Measurements from ENCODE around the gene RAP1GAP.

The RAP1GAP gene

GRCh38 chr1:21563971-21564370, 105.2 kb downstream of the RAP1GAP start:
- Histone ChIP-seq H3K9me3 (ENCODE audit: control insufficient read depth, insufficient read depth, low read length) (no peaks in the 10 kb centered on the region), H3K9ac (ENCODE audit: low read depth, low read length) (no peak overlapping the region), H3K4me1 (ENCODE audit: insufficient read depth, low read length) (0 out of 2 replicates have a peak, but pooled peaks cover 3% of the 10 kb centered on the region), H3K36me3 (ENCODE audit: insufficient read depth, low read length) (no peaks in the 10 kb centered on the region; the same call in 1 of the 2 replicates)

- Histone ChIP-seq H3K9ac (ENCODE audit: low read depth, low read length) (no peak overlapping the region), H3K9me3 (ENCODE audit: control insufficient read depth, insufficient read depth, low read length) (no peaks in the 10 kb centered on the region), H3K4me1 (ENCODE audit: insufficient read depth, low read length) (0 out of 2 replicates have a peak, but pooled peaks cover 3% of the 10 kb centered on the region), H3K36me3 (ENCODE audit: insufficient read depth, low read length) (no peaks in the 10 kb centered on the region; the same call in 1 of the 2 replicates)
Measured at GRCh38 chr1:21562896-21563295, 106.3 kb downstream of the RAP1GAP start.

DNA sequence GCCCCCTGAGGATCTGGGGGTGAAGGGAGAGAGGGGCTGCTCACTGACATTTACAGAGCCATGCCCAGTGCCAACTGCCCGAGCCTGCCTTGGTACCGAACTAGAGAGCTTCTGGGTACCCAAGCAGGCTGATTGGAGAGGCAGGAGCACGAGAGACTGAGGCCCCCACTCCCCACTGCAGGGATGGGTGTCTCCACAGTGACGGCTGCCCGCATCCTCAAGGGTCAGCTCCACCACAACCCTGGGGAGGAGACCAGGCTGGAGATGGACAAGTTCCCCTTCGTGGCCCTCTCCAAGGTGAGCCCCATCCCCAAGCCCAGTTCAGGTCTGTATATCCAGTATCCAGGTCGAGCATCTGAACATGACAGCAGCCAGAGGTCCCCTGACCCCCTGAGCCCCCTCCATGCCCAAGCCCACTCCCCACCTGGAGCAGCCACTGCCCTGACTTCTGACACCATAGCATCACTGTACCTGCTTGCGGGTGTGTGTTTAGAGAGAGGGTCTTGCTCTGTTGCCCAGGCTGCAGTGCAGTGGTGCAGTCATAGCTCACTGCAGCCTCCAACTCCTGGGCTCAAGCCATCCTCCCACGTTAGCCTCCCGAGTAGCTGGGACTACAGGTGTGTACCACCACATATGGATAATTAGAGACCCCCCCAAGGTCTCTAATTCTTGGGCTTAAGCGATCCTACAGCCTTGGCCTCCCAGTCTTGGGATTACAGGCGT, 108.1 kb downstream of the RAP1GAP start:
- Histone ChIP-seq H3K36me3 (ENCODE audit: insufficient read depth, low read length) (no peaks in the 10 kb centered on the region; the same call in none of the 2 replicates), H3K9me3 (ENCODE audit: control insufficient read depth, insufficient read depth, low read length) (no peaks in the 10 kb centered on the region), H3K4me1 (ENCODE audit: insufficient read depth, low read length) (no peaks in the 10 kb centered on the region), H3K9ac (ENCODE audit: low read depth, low read length) (no peak overlapping the region)

- H3K4me1 ChIP-seq (ENCODE audit: insufficient read depth, low read length) = no peaks in the 10 kb centered on the region
- H3K36me3 ChIP-seq (ENCODE audit: insufficient read depth, low read length) = no peaks in the 10 kb centered on the region; the same call in none of the 2 replicates
- H3K9me3 ChIP-seq (ENCODE audit: control insufficient read depth, insufficient read depth, low read length) = no peaks in the 10 kb centered on the region
- H3K9ac ChIP-seq (ENCODE audit: low read depth, low read length) = no peak overlapping the region
Measured at GRCh38 chr1:21559788-21560567, 109.2 kb downstream of the RAP1GAP start.

GRCh38 chr1:21553116-21553926, 115.8 kb downstream of the RAP1GAP start:
- Histone ChIP-seq H3K4me1 (ENCODE audit: insufficient read depth, low read length) (peaks cover 23% of the 10 kb centered on the region), H3K36me3 (ENCODE audit: insufficient read depth, low read length) (no peaks in the 10 kb centered on the region; the same call in 1 of the 2 replicates), H3K9me3 (ENCODE audit: control insufficient read depth, insufficient read depth, low read length) (no peaks in the 10 kb centered on the region), H3K9ac (ENCODE audit: low read depth, low read length) (no peak overlapping the region)

GRCh38 chr1:21552715-21553114, 116.4 kb downstream of the RAP1GAP start:
- no peaks in the 10 kb centered on the region for H3K9me3 ChIP-seq (ENCODE audit: control insufficient read depth, insufficient read depth, low read length)
- H3K4me1 ChIP-seq (ENCODE audit: insufficient read depth, low read length) = peaks cover 23% of the 10 kb centered on the region
- no peaks in the 10 kb centered on the region; the same call in 1 of the 2 replicates for H3K36me3 ChIP-seq (ENCODE audit: insufficient read depth, low read length)
- no peak overlapping the region for H3K9ac ChIP-seq (ENCODE audit: low read depth, low read length)

DNA sequence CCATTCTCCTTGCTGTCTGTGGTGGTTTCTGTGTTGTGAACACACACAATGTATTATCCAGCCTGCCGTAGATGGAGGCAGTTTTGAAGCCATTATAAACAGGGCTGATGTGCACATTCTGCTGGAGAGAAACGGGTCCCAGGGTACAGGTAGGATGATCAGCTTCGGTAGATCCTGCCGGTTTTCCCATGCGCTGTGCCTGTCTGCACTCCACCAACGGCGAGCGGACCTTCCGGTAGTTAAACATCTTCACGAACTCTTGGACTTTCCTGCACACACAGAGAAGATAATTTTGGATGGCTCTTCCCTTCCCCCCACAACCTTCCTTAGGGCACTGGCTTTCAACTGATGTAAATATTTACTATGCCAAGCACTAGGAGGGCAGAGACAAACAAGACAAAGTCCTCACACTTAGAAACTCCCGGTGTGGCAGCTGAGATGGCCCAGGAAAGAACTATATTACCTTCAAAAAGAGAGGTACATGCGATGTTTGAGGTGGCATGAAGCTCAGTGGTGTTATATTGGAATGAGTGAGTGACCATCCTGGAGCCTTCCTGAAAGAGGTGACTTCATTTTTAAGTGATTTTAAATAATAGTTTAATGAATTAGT, 118.2 kb downstream of the RAP1GAP start:
- no peaks in the 10 kb centered on the region for H3K9me3 ChIP-seq (ENCODE audit: control insufficient read depth, insufficient read depth, low read length)
- H3K9ac ChIP-seq (ENCODE audit: low read depth, low read length) = no peak overlapping the region
- H3K36me3 ChIP-seq (ENCODE audit: insufficient read depth, low read length) = no peaks in the 10 kb centered on the region; the same call in 1 of the 2 replicates
- peaks cover 23% of the 10 kb centered on the region for H3K4me1 ChIP-seq (ENCODE audit: insufficient read depth, low read length)

- no peaks in the 10 kb centered on the region for H3K9me3 ChIP-seq (ENCODE audit: control insufficient read depth, insufficient read depth, low read length)
- no peak overlapping the region for H3K9ac ChIP-seq (ENCODE audit: low read depth, low read length)
- no peaks in the 10 kb centered on the region; the same call in 1 of the 2 replicates for H3K36me3 ChIP-seq (ENCODE audit: insufficient read depth, low read length)
- H3K4me1 ChIP-seq (ENCODE audit: insufficient read depth, low read length) = peaks cover 23% of the 10 kb centered on the region
Measured at GRCh38 chr1:21550097-21550496, 119.1 kb downstream of the RAP1GAP start.

DNA sequence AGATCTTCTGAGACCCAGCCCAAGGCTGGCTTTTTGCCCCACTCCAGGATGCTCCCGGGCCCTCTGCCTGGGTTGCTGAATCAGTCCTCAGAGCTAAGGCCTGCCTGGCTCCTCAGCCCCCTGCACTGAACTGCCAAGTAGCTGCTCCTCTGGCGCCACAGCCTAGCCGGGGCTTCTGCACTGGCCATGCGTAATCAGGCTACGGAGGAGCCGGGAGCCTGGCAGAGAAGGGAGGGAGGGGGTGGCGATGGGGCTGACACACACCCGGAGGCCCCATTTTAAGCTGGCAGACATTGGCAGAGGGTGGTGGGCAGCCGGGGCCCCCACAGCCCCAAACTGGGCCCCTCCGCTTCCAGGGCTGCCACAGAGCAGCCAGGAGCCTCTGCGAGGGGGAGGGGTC, 121.3 kb downstream of the RAP1GAP start:
- H3K9ac ChIP-seq (ENCODE audit: low read depth, low read length) = no peak overlapping the region
- H3K36me3 ChIP-seq (ENCODE audit: insufficient read depth, low read length) = no peaks in the 10 kb centered on the region; the same call in 1 of the 2 replicates
- H3K9me3 ChIP-seq (ENCODE audit: control insufficient read depth, insufficient read depth, low read length) = no peaks in the 10 kb centered on the region
- peaks cover 19% of the 10 kb centered on the region for H3K4me1 ChIP-seq (ENCODE audit: insufficient read depth, low read length)
